Caco-2 (cell line): ENCODE results near the gene AZU1. TPM values are rescaled to one million over a fixed set of nuclear protein-coding genes. Genes with fewer than 3 reads are reported as not detected.

Experiments
- BruUV-seq: library from RNA; stranded (reverse); fragments of 400-500 nt; replicated peaks from 2 replicates; lab custom pipeline; 2021; lab: Mats Ljungman, UMichigan
- CTCF ChIA-PET: fragments of 300-600 bp; sonication (Branson Sonifier 250); formaldehyde crosslinking; loops from one replicate; lab custom pipeline; 2022; ENCODE audit warnings: antibody characterized with exemption; lab: Charles Lee
- POLR2A ChIA-PET: fragments of 300-600 bp; sonication (Branson Sonifier 250); formaldehyde crosslinking; loops from one replicate; lab custom pipeline; 2022; ENCODE audit warnings: antibody characterized with exemption; lab: Charles Lee
- DNase-seq, 2 experiments: peaks; one replicate each; pipeline versions ENCODE4 v3.0.0 to v3.0.0-alpha.2; 2020 to 2022
- H3K27me3 ChIP-seq: replicated peaks from 2 replicates; pipeline ENCODE4 v1.6.0; 2011; ENCODE audit warnings: low read length; ENCODE audit not compliant: control insufficient read depth, insufficient read depth
- H3K36me3 ChIP-seq: 2 replicates; pipeline ENCODE4 v1.5.1; 2011; ENCODE audit warnings: low read length; ENCODE audit not compliant: control insufficient read depth, insufficient read depth
- H3K4me1 ChIP-seq: fragments of 250-450 bp; sonication (Bioruptor Pico); 2 replicates; pipeline ENCODE4 v1.5.1; 2020; ENCODE audit warnings: mild to moderate bottlenecking
- H3K4me3 ChIP-seq: 2 replicates; pipeline ENCODE4 v1.5.1; 2011; ENCODE audit warnings: low read depth, mild to moderate bottlenecking, control low read depth, low read length
- H3K9me3 ChIP-seq: fragments of 250-450 bp; sonication (Bioruptor Pico); 2 replicates; pipeline ENCODE4 v1.5.1; 2020; ENCODE audit warnings: mild to moderate bottlenecking, moderate library complexity
- H3K27ac Mint-ChIP-seq: one replicate; pipeline ENCODE4 v1.8.0; 2022; ENCODE audit warnings: mixed read lengths; ENCODE audit not compliant: unreplicated experiment
- H3K27me3 Mint-ChIP-seq: one replicate; pipeline ENCODE4 v1.8.0; 2022; ENCODE audit warnings: mixed read lengths; ENCODE audit not compliant: insufficient read depth, unreplicated experiment
- H3K36me3 Mint-ChIP-seq: one replicate; pipeline ENCODE4 v1.8.0; 2022; ENCODE audit warnings: mild to moderate bottlenecking, mixed read lengths; ENCODE audit not compliant: insufficient read depth, unreplicated experiment
- H3K4me1 Mint-ChIP-seq: one replicate; pipeline ENCODE4 v1.8.0; 2022; ENCODE audit warnings: low read depth, mixed read lengths; ENCODE audit not compliant: unreplicated experiment
- H3K4me3 Mint-ChIP-seq: one replicate; pipeline ENCODE4 v1.8.0; 2022; ENCODE audit warnings: mild to moderate bottlenecking, moderate library complexity, mixed read lengths; ENCODE audit not compliant: unreplicated experiment
- H3K9me3 Mint-ChIP-seq: one replicate; pipeline ENCODE4 v1.8.0; 2022; ENCODE audit warnings: mixed read lengths; ENCODE audit not compliant: unreplicated experiment
- CTCF ChIP-seq, 2 experiments: fragments of 200-600 bp in 1 of 2; IDR thresholded peaks; 1 replicate in 1 of 2; 2 replicates in 1 of 2; pipeline versions ENCODE4 v1.5.1 to v1.8.0; 2011 to 2022; ENCODE audit warnings: antibody characterized with exemption in 1 of 2, control low read depth in 1 of 2, inconsistent platforms in 1 of 2, low read depth in 1 of 2, low read length in 1 of 2, mild to moderate bottlenecking in 1 of 2, moderate library complexity in 1 of 2; ENCODE audit not compliant: insufficient read depth in 1 of 2, severe bottlenecking in 1 of 2, unreplicated experiment in 1 of 2
- intact Hi-C: fragments of 100-400 bp; cut with micrococcal nuclease; formaldehyde crosslinking; loops from one replicate; pipeline ENCODE4 v1.10.0; 2022; ENCODE audit not compliant: unreplicated experiment
- total RNA-seq: library from RNA; stranded (reverse); gene quantifications from 2 replicates; pipeline ENCODE4 v1.2.3, GENCODE V29; 2022

Gene AZU1
- total RNA-seq, 1 experiment from 2014 or later, result not detected

- Histone ChIP-seq H3K9me3 (no peaks in the 10 kb centered on the region), H3K27me3 (no peaks in the 10 kb centered on the region), H3K4me3 (no peak overlapping the region), H3K36me3 (peaks cover 8% of the 10 kb centered on the region), H3K4me1 (no peaks in the 10 kb centered on the region; the same call in 1 of the 2 replicates)
- no peaks in the 10 kb centered on the region for H3K9me3 Mint-ChIP-seq
- POLR2A ChIA-PET, result no interaction called here
- no peak overlapping the region for H3K4me3 Mint-ChIP-seq
- BruUV-seq, result no TSS peak
- TF ChIP-seq CTCF (IDR thresholded peaks at IDR 0.05; ENCODE audit: insufficient read depth in 1 of 2, low read depth in 1 of 2, low read length in 1 of 2, severe bottlenecking in 1 of 2, unreplicated experiment in 1 of 2), result no peak
- H3K27me3 Mint-ChIP-seq, result no peaks in the 10 kb centered on the region
- H3K36me3 Mint-ChIP-seq, result peaks cover 79% of the 10 kb centered on the region
- DNase-seq, result no peak
- CTCF ChIA-PET, result no interaction called here
- intact Hi-C loops, result no loop called here
- no peaks in the 10 kb centered on the region for H3K4me1 Mint-ChIP-seq
- peak overlapping the region; percentile 55 for H3K27ac Mint-ChIP-seq
Measured at GRCh38 chr19:870963-871401, 43.3 kb downstream of the AZU1 start.

- CTCF ChIA-PET, result no interaction called here
- BruUV-seq, result no TSS peak
- Histone ChIP-seq H3K36me3 (peaks cover 8% of the 10 kb centered on the region), H3K9me3 (no peaks in the 10 kb centered on the region), H3K4me3 (no peak overlapping the region), H3K4me1 (no peaks in the 10 kb centered on the region; the same call in 1 of the 2 replicates), H3K27me3 (no peaks in the 10 kb centered on the region)
- H3K9me3 Mint-ChIP-seq, result no peaks in the 10 kb centered on the region
- no peak for TF ChIP-seq CTCF (IDR thresholded peaks at IDR 0.05; ENCODE audit: insufficient read depth in 1 of 2, low read depth in 1 of 2, low read length in 1 of 2, severe bottlenecking in 1 of 2, unreplicated experiment in 1 of 2)
- no peak overlapping the region for H3K4me3 Mint-ChIP-seq
- H3K4me1 Mint-ChIP-seq, result no peaks in the 10 kb centered on the region
- POLR2A ChIA-PET, result no interaction called here
- intact Hi-C loops, result no loop called here
- peak overlapping the region; percentile 55 for H3K27ac Mint-ChIP-seq
- peaks cover 79% of the 10 kb centered on the region for H3K36me3 Mint-ChIP-seq
- H3K27me3 Mint-ChIP-seq, result no peaks in the 10 kb centered on the region
- DNase-seq, result no peak
Measured at GRCh38 chr19:871446-872265, 44.0 kb downstream of the AZU1 start.

- no peaks in the 10 kb centered on the region for H3K9me3 Mint-ChIP-seq
- Histone ChIP-seq H3K36me3 (peaks cover 8% of the 10 kb centered on the region), H3K27me3 (no peaks in the 10 kb centered on the region), H3K4me1 (no peaks in the 10 kb centered on the region; the same call in 1 of the 2 replicates), H3K4me3 (no peak overlapping the region), H3K9me3 (no peaks in the 10 kb centered on the region)
- POLR2A ChIA-PET, result no interaction called here
- H3K36me3 Mint-ChIP-seq, result peaks cover 75% of the 10 kb centered on the region
- H3K4me3 Mint-ChIP-seq, result no peak overlapping the region
- no peaks in the 10 kb centered on the region for H3K27me3 Mint-ChIP-seq
- no peaks in the 10 kb centered on the region for H3K4me1 Mint-ChIP-seq
- DNase-seq, result peak; percentile 38 to 68
- H3K27ac Mint-ChIP-seq, result no peak overlapping the region
- intact Hi-C loops, result no loop called here
- BruUV-seq, result no TSS peak
- CTCF ChIA-PET, result no interaction called here
- no peak for TF ChIP-seq CTCF (IDR thresholded peaks at IDR 0.05; ENCODE audit: insufficient read depth in 1 of 2, low read depth in 1 of 2, low read length in 1 of 2, severe bottlenecking in 1 of 2, unreplicated experiment in 1 of 2)
Measured at GRCh38 chr19:872266-872951, 44.8 kb downstream of the AZU1 start.
